ENCODE measurements around the gene ANKRD63. TPM values are rescaled to one million over a fixed set of nuclear protein-coding genes. Genes with fewer than 3 reads are reported as not detected.

ANKRD63 gene
- total and polyA plus RNA-seq, 2 donors (not counting 1 experiment from before 2014, with no cell fraction given), result 0.25 TPM; not detected in 1

DNA sequence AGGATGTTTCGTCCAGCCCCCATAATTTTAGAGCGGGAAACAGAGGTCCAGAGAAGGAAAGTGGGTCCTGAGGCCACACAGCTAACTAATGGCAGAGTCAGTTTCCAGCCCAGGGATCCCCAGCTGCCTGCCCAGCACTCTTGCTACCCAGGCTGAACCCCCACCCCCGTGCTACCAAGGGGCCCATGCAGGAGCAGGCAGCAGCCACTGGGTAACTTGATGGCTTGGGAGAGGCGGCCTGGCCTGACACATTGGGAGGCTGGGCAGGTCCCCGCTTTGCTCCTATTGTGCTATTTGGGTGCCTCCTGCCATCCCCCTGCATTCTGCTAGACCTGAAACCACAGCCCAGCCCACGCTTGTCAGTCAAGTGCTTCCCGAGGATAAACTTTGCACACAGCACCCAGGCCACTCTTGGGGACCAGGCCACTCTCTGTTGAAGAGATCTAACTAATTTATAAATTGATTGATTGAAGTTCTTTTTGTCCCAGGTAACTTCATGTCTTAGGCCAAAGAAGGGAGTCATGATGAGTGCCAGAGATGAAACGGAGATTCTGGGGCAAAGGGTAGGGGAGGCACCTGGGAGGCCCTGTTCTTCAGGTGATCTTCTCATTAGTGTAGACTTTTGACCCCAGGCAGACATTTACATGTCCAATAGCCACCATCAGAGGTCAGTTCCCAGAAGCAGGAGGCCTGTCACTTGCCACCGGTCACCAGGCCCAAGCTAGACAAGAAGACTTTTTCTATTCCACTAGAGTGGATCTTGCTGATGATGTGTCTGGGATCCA lies 37.0 kb downstream of the ANKRD63 start:
- Histone ChIP-seq H3K9me3 (ENCODE audit: control extremely low read depth in 1 of 3, control insufficient read depth in 2 of 3, insufficient read depth in 1 of 3, low read length in 2 of 3) (no peaks in the 10 kb centered on the region), H2AFZ (ENCODE audit: insufficient read depth, low read depth, low read length, poor library complexity, severe bottlenecking) (no peak overlapping the region), H3K4me1 (ENCODE audit: control insufficient read depth in 2 of 2, insufficient read depth in 2 of 2, low read length in 2 of 2) (no peaks in the 10 kb centered on the region), H3K4me3 (ENCODE audit: control extremely low read depth in 1 of 5, extremely low read depth in 1 of 5, insufficient read depth in 1 of 5, low read depth in 2 of 5, low read length in 4 of 5) (no peak overlapping the region), H3K79me2 (ENCODE audit: control insufficient read depth, insufficient read depth, low read length) (no peaks in the 10 kb centered on the region), H3K4me2 (replicated peaks; ENCODE audit: low read depth, low read length, poor library complexity, severe bottlenecking) (no peak overlapping the region), H3K9ac (ENCODE audit: low read length) (no peak overlapping the region), H4K20me1 (ENCODE audit: control insufficient read depth, insufficient read depth, low read length, poor library complexity, severe bottlenecking) (no peaks in the 10 kb centered on the region), H3K27me3 (replicated peaks in 1 of 4; ENCODE audit: control extremely low read depth in 1 of 4, control insufficient read depth in 3 of 4, insufficient read depth in 4 of 4, low read length in 3 of 4) (peaks cover 0 to 8% (median 0%) of the 10 kb centered on the region in 4 experiments), H3K36me3 (replicated peaks in 1 of 2; ENCODE audit: control extremely low read depth in 1 of 2, control insufficient read depth in 1 of 2, extremely low read depth in 1 of 2, insufficient read depth in 2 of 2, low read length in 1 of 2) (no peaks in the 10 kb centered on the region), H3K27ac (ENCODE audit: low read length in 2 of 2) (no peak overlapping the region)
- Mint-ChIP-seq H3K9me3 (ENCODE audit: insufficient read depth) (no peaks in the 10 kb centered on the region), H3K4me1 (no peaks in the 10 kb centered on the region), H3K4me3 (no peak overlapping the region), H3K27ac (no peak overlapping the region), H3K27me3 (peaks cover 3% of the 10 kb centered on the region)
- TF ChIP-seq, protein P1, sequence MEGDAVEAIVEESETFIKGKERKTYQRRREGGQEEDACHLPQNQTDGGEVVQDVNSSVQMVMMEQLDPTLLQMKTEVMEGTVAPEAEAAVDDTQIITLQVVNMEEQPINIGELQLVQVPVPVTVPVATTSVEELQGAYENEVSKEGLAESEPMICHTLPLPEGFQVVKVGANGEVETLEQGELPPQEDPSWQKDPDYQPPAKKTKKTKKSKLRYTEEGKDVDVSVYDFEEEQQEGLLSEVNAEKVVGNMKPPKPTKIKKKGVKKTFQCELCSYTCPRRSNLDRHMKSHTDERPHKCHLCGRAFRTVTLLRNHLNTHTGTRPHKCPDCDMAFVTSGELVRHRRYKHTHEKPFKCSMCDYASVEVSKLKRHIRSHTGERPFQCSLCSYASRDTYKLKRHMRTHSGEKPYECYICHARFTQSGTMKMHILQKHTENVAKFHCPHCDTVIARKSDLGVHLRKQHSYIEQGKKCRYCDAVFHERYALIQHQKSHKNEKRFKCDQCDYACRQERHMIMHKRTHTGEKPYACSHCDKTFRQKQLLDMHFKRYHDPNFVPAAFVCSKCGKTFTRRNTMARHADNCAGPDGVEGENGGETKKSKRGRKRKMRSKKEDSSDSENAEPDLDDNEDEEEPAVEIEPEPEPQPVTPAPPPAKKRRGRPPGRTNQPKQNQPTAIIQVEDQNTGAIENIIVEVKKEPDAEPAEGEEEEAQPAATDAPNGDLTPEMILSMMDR (IDR thresholded peaks at IDR 0.05), result no peak
- TF ChIP-seq EZH2 (IDR thresholded peaks at IDR 0.05; ENCODE audit: borderline replicate concordance, insufficient read depth, low read depth, low read length, poor library complexity, severe bottlenecking), result no peak
- DNase-seq, result no peak
- 89% methylated on average over 6 of the region's 9 CpGs for WGBS (ENCODE audit: insufficient coverage)
- ATAC-seq (ENCODE audit: low read depth), result no peak
- ChIA-PET CTCF (no interaction called here), POLR2A (no interaction called here)
- intact Hi-C loops (cut with micrococcal nuclease), result no loop called here

DNA sequence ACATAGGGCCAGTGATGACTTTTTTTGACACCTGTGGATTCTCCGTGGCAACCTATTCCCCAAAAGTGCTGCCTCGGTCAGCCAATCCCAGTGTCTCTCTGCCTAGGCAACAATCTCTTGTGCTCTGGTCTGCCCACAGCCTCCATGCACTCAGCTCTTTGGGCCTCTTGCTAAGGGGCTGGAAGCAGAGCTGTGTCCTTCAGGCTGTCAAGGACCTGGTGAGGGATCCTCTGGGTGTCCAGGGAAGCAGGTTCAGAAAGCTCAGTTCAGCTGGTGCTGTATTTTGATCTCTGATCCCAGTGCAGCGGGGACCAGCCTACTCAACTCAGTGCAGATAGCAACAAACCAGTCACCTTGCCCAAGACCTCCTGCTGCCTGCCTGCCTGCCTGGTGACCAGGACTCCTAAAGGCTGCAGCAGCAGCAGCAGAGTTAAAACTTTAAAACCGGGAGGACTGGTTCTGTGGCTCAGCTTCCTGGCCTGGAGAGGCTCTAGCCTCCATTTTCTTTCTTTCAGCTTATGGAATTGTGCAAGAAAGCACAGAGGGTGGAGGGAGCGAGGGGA lies 37.8 kb downstream of the ANKRD63 start:
- ATAC-seq (ENCODE audit: low read depth), result no peak
- ChIA-PET CTCF (interaction anchor here (0.9 kb wide), 1 partner anchor 34 kb away, joined by 3 read pairs; no protein-coding TSS in a partner anchor), POLR2A (no interaction called here)
- Histone ChIP-seq H4K20me1 (ENCODE audit: control insufficient read depth, insufficient read depth, low read length, poor library complexity, severe bottlenecking) (no peaks in the 10 kb centered on the region), H3K9ac (ENCODE audit: low read length) (no peak overlapping the region), H3K79me2 (ENCODE audit: control insufficient read depth, insufficient read depth, low read length) (no peaks in the 10 kb centered on the region), H3K36me3 (replicated peaks in 1 of 2; ENCODE audit: control extremely low read depth in 1 of 2, control insufficient read depth in 1 of 2, extremely low read depth in 1 of 2, insufficient read depth in 2 of 2, low read length in 1 of 2) (no peaks in the 10 kb centered on the region), H2AFZ (ENCODE audit: insufficient read depth, low read depth, low read length, poor library complexity, severe bottlenecking) (no peak overlapping the region), H3K27me3 (replicated peaks in 1 of 4; ENCODE audit: control extremely low read depth in 1 of 4, control insufficient read depth in 3 of 4, insufficient read depth in 4 of 4, low read length in 3 of 4) (peaks cover 0 to 10% (median 0%) of the 10 kb centered on the region in 4 experiments), H3K9me3 (ENCODE audit: control extremely low read depth in 1 of 3, control insufficient read depth in 2 of 3, insufficient read depth in 1 of 3, low read length in 2 of 3) (peaks cover 0 to 1% (median 0%) of the 10 kb centered on the region in 3 donors), H3K27ac (ENCODE audit: low read length in 2 of 2) (no peak overlapping the region), H3K4me3 (ENCODE audit: control extremely low read depth in 1 of 5, extremely low read depth in 1 of 5, insufficient read depth in 1 of 5, low read depth in 2 of 5, low read length in 4 of 5) (no peak overlapping the region), H3K4me2 (replicated peaks; ENCODE audit: low read depth, low read length, poor library complexity, severe bottlenecking) (no peak overlapping the region), H3K4me1 (ENCODE audit: control insufficient read depth in 2 of 2, insufficient read depth in 2 of 2, low read length in 2 of 2) (no peaks in the 10 kb centered on the region)
- no peaks in the 10 kb centered on the region for H3K9me3 Mint-ChIP-seq (ENCODE audit: insufficient read depth)
- 100% methylated on average over 4 of the region's 5 CpGs for WGBS (ENCODE audit: insufficient coverage)
- H3K4me3 Mint-ChIP-seq, result no peak overlapping the region
- intact Hi-C loops (cut with micrococcal nuclease), result no loop called here
- DNase-seq, result no peak
- H3K27me3 Mint-ChIP-seq, result no peaks in the 10 kb centered on the region
- no peak overlapping the region for H3K27ac Mint-ChIP-seq
- TF ChIP-seq, protein P1 (IDR thresholded peaks at IDR 0.05), result no peak
- no peak for TF ChIP-seq EZH2 (IDR thresholded peaks at IDR 0.05; ENCODE audit: borderline replicate concordance, insufficient read depth, low read depth, low read length, poor library complexity, severe bottlenecking)
- H3K4me1 Mint-ChIP-seq, result no peaks in the 10 kb centered on the region

Measured in B cell (primary cell).